GM15510 (cell line): ENCODE results near the gene GRIA4.

Source experiments
- POLR2A ChIP-seq: IDR thresholded peaks from 3 replicates; pipeline ENCODE4 v1.6.1; 2011; ENCODE audit warnings: borderline replicate concordance; ENCODE audit not compliant: insufficient read length; ENCODE audit errors: extremely low read depth

The GRIA4 gene

DNA sequence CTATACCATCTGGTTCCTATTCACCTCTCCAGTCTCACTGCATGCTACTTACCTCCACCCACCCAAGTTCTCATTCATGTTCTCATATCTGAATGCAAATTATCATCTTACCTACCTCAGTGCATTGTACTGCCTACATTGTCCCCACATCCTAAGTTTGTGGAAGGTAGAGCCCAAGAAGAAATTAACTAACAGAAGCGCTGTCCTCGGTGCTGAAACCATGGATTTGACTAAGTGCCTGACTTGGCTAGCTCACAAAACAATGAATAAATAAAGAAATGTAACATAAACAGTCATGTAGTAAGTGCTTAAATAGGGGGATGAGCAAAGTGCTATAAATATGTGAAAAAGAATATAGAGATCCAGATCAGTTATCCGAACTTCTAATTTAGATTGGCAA is 63.2 kb downstream of the GRIA4 start:
- no peak for TF ChIP-seq POLR2A

DNA sequence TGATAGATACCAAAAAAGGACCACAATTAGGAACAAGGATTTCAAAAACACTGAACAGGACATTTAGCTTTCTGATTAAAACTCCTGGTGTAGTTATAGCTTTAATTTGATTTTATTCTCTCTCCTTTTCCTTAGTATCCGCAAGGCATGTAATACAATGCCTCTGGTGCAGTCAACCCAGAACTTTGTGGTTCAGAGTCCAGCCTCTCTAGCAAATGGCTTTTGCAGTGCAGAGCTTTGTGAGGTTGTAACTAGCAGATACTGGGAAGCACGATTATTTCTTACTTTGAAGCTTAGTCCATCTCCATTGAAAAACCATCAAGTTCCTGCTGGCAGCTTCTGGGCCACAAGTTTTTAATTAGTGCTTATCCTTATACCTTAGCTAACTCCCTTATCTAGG is 79.8 kb downstream of the GRIA4 start:
- TF ChIP-seq POLR2A, result no peak

DNA sequence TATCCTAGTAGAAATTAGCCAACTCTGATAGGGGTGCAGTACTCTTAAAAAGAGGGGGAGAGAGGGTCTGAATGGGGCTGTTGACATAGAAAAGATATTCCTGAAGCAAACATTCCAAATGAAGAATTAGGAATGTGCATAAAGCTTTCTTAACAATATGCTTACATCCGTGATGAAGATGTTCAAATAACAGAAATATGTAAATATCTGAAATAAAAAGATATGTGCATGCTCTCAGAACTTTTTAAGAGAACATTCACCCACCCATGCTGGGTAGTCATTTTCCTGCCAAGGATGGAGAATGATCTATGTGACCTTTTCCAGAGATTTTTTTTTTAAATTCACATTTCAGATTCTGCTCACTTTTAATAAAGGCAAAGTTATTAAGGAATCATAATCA is 80.6 kb downstream of the GRIA4 start:
- TF ChIP-seq POLR2A, result no peak

DNA sequence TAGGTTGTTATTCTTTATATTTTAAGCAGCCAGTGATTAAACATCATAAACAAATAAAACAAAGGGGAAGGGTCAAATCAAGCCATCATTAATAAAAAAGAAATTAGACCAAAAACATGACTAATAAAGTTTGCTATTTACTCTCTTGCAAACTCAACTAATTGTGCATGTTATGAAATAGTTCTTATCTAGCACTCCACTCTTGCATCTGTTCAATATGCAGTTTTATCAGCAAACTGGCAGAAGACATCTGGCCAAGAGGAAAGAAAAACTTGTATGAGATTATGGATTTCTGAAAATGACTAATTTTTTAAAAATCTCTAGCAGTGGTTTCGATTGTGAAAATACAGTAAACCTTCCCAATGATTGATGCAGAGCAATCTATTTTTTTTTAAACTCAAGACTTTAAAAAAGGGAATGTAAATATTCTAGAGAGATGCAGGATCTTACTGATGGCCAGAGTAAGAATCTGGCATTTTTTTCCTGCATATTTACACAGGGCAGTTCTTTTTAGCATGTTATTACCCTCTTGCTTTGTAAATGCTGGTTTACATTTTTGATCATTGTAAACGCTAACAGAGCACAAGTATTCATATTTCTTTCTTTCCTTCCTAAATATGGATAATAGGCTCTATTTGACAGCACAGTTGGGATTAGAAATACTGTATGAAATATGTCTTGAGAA is 83.3 kb downstream of the GRIA4 start:
- TF ChIP-seq POLR2A, result no peak

DNA sequence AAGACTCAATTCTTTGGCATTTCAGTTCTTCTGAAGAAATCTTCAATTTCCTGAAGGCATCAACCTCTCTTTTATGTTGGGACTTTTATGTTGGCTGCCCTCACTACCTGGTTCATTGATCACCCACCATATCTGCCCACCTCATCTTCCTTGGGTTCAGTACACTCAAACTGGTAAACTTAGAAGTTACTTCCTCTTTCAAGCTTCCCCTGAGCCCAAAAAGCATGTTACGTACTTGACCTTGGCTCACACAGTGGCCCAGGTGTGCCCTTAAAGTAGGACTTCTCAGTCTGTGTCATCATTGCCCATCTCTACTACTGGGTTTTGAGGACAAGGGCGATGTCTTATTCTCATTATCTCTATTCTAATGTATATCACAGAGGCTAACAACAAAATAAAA is 86.1 kb downstream of the GRIA4 start:
- TF ChIP-seq POLR2A, result no peak

DNA sequence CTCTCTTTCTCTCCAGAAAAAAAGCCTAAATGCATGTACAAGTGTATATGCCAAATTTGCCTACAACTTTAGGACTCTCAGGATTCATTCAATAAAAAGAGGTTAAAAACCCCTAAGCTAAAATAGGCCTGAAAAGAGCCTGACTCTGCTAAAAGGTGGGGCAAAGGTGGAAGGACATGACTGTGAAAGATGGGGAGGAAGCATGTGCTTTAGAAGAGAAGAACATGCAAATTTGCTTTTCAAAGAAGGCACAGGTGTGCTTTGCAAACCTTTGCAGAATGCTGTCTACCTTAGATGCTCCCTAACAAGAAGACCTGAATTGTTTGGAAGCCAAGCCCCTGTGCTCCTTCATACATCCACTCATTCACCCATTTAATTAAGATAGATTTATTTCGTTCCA is 87.4 kb downstream of the GRIA4 start:
- TF ChIP-seq POLR2A, result no peak

DNA sequence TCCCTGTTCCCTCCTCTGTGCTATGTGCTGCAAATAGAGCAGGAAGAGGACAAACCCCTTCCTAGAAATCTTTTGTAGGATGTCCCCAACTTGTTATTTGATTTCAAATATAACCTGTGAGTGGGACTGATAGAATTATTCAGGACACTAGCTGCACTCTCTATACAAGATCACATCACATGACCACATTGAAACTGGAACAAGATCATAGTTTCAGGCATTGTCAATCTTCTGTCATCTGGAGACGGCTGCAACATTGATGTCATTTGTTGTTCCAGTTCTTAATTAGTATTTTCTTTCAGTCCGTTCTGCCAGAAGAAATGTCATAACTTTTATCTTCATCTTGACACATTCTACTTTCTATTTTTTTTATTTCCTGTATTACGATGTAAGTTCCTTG is 89.3 kb downstream of the GRIA4 start:
- no peak for TF ChIP-seq POLR2A

DNA sequence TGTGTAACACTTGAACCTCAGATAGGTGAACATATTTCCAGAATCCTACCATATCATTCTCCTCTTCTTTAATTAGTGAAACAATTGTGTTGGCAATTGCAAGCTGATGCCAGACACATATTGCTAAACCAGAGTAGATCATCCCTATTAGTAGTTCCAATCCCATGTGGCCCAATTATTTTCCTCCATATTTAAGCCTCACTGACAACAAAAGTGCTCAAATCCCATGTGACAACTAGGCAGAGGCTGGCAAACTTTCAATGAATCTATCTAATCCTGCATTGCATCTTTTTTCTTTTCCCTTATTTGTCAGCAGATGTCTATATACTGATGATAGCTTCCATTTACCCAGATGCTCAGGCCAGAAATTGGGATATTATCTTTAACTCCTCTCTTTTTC is 90.4 kb downstream of the GRIA4 start:
- no peak for TF ChIP-seq POLR2A

DNA sequence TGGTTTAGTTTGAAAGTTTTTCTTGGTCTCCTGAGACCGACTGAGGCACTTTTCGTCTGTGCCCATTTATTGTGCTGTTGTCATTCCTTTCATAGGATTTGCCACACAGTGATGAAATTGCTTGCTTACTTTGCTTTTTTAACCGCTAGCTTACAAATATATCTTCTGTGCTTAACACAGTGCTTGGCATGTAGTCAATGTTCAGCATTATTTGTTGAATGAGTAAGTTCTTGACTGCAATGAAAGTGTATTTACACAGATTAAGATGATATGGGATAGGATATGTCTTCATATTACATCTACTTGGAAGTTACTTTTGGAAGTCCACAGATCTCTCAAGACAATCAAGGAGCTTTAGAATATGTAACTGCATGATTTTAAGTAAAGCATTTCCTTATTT is 91.2 kb downstream of the GRIA4 start:
- TF ChIP-seq POLR2A, result no peak

DNA sequence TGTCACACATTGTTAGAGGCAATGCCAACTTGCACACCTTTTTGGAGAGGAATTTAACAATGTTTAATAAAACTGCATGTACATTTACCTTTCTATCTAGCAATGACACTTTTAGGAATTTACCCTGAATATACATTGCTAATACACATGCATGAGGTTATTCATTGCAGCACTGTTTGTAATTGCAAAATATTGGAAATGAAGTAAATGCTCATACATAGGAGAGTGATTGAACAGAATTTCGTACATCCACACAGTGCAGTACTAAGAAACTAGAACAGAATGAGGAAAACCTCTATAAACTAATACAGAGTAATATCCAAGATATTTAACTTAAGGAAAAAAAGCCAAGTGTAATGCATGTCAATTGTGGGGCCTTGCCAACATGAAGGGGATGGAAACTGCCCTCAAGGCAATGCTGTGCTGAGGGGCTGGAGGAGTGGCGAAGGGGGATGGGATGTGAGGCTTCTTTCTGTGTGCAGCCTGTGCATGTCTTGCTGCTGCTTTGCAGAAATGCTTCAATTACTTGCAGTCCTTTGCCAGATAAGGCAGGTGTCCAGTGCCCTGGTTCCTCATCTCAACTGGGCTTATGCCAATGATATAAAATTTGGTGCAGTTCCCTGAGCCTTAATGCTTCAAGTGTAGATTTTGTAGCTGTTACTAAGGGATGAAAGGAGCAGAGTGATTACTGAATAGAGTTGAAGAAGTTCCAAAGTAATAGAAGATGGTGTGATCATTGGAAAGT is 96.1 kb downstream of the GRIA4 start:
- TF ChIP-seq POLR2A, result no peak

DNA sequence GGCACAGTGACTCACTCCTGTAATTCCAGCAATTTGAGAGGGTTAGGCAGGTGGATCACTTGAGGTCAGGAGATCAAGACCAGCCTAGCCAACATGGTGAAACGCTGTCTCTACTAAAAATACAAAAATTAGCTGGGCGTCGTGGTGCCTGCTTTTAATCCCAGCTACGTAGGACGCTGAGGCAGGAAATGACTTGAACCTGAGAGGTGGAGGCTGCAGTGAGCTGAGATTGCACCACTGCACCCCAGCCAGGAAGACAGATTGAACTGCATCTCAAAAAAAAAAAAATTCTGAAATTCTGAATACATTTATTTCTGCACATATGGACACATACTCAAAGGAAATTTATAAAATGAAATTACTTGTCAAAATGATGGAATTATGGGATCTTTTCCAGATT is 103.2 kb downstream of the GRIA4 start:
- TF ChIP-seq POLR2A, result no peak

DNA sequence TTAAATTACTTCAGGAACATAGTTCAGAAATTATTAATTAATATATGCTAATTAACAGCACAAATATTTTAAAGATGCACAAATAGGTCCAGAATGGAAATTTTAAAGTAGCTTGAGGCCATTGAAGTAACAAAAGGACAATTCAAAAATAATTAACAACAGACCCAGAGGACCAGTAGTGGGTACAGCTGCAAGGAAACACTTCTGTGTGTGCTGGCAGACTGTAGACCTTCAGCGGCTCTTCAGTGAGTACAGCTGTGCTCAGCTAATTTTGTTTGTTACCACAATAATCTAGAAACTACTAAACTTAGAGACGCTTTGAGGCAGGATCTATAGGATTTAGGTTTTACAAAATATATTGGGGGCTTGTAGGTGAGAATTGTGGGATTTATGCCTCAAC is 103.8 kb downstream of the GRIA4 start:
- no peak for TF ChIP-seq POLR2A

DNA sequence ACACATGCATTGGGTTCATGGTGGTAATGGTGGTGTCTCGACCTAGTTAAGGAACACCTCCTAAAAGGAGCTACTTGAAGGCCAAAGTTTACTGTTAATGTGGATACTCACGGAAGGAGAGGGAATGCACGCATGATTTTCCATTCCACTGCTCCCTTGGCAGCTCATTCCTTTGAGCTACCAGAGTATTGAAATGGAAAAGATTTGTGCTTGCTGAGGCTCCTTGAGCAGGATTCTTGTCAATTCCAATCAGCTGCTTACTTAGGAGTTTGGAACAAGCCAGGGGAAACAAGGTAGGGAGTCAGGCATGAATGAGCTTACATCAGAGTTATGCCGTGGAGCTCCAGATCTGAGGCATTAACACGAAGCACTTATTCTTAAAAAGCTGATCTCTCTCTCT is 108.8 kb downstream of the GRIA4 start:
- no peak for TF ChIP-seq POLR2A

DNA sequence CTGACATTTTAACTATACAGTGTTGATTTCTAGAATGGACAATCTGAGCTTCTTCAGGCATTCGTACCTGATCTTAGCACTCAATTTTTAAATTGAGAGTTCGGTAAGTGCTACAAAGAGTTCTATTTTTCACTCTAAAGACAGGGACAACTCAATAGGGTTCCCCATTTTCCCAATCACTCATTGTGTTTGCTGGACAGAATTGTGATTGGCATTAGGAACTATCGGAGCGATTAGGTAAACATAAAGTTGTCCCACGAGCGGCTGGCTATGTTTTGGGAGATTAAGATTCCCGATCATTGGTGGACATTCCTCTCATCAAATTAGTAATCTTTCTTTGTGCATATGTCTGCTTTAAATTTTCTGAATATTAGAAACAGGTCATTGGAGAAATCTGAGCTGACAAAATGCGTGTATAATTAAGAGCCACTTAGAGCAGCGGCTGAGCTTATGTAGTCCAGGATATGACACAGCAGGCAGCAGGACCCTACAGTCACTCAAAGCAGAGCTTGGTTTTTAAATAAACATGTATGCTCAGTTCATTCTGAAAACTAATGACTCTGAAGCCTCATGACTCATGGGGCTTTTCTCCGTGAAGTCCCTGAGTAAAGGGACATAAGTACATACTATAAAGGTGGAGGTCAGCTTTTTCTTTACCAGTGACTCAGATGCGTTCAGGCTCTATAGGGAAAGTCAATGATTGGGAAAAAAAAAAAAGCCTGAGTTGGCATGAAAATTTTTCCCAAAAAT is 109.4 kb downstream of the GRIA4 start:
- TF ChIP-seq POLR2A, result no peak

DNA sequence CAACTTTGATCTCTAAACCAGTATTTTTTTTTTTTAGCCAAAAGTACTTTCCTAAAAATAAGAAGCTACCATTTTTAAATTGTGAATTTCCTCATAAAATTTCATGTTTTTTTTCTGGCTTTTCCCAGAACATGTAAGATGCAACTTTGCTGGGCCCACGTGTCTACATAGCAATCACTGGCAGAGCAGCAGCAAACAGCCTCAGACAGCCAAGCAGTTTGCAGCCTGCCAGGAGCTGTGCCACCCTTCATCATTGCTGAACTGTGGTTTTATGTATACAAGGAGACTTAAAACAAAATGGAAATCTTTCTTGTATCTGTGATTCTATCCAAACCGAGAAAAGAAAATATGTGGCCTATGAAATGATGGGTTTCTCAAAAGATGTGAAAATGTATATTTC is 110.2 kb downstream of the GRIA4 start:
- TF ChIP-seq POLR2A, result no peak

DNA sequence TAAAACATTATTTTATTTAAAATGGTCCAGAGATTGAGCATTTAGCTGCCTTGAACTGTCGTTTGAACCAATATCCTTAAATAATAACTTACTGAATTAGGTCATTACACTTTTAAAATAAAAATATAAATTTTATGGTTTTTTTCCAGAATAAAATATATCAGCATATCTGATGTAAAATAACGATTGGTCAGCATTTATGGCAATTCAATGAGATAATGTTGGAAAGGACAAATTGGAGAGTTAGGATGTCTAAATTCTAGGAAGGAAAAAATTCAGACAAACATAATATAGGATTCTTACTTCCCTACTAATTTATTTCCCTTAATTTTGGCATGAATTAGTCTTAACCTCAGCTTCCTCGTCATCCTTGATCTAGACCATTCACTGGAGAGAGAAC is 113.4 kb downstream of the GRIA4 start:
- no peak for TF ChIP-seq POLR2A
